Fibroblast of skin of right biceps (primary cell): ENCODE data around the gene MLN.

Experiments
- DNase-seq: peaks from one replicate; pipeline ENCODE4 v3.0.0-alpha.2; 2013

Gene MLN

DNA sequence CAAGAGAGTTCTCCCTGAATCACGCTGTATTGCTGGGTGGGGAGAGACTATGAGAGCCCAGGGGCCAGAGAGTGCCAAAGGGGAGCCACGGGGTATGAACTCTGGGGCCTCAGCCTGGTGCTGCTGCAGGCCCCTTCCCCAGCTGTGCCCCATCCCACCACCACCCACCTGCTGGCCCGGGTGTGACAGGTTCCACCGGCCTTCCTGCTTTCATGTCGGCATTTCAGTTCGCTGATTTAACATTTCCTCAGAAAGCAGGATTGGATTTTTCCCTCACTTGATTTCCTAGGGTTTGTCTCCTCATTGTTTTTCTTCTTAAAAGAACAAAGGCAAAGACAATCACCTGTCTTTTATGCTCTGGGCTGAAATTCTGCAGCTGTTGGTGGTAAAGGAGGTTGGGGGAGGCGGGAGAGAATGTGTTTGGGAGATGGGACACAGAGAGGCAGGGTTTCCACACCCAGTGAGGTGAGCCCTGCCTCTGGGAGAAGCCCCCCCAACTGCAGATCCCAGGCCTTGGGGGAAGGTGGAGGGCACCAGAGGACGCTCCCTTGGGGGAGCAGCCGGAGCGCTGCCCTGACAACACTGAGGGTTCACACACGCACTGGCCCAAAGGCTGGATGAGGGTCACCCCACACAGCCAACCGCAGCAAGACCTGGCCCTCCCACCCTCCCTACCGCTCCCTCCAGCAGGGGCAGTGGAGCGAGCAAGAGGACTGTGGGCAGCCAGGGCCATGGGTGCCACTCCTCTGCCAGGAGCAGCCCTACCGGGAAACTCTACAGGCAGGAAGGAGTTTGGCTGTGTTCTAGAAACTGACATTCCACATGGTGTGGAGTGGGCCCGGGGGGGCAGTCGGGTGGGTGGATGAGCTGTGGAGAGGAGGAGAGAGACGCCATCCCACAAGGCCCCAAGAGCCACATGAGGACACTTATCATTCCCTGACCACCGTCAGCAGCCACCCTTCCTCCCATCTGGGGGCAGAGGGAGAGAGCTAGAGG, 10.5 kb upstream of the MLN start:
- no peak for DNase-seq

- no peak for DNase-seq
Measured at GRCh38 chr6:33813246-33813904, 9.6 kb upstream of the MLN start.

DNA sequence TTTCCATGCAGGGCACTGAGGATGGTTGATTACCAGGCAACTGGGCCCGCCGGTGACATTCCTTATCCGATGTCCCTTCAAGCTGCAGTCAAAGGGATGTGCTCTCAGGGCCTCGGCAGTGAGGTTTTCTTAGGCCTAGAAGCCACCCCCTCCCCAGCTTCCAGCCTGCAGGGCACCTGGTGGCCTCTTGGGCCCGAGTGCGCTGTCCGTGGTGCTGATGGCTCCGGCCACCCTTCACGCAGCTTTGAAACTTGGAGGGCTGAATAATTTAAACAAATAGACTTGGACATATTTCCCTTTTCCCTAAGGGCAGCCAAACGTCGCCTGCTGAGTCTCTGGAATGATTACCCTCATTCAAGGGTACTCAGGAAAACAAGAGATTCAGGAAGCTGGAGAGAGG, 8.9 kb upstream of the MLN start:
- DNase-seq = peak; percentile 55

DNA sequence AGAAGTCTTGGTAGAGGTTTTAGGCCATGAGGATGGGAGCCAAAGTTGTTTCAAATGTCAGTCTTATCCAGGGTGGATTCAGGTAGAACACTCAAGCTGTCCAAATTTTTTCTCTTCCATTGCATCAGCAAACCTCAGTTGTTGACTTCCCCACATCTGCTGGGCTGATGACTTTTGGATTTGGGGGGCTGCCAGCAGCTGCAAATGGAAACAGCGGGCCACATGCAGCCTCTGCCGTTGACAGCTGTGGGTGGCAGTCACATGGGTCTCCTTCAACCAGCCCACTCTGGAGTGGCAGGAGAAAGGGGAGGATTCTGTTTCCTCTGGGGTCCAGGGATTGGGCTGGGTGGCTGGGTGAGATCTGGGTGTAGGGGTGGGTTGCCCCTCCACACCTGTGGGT, 5.8 kb upstream of the MLN start:
- no peak for DNase-seq

- DNase-seq = no peak
Measured at GRCh38 chr6:33808641-33809180, 4.9 kb upstream of the MLN start.

DNA sequence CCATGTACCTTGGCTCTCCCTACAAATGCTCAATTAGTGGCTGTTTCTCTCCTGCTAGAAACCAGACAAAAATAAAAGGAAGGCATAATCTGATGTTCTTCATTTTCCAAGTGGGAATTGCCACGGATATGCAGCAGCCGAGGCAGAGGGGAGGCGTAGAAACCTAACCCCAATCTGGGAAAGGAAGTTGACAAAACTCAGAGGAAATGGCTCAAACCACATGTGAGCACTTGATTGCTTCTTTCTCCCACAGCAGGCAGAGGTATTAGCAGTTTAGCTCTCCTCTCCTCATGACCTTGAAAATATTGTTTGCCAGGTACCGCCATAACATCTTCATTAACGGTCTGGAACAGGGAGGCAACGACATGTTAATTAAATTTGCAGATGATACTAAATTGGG, 3.8 kb upstream of the MLN start:
- DNase-seq = no peak

GRCh38 chr6:33806841-33807240, 3.0 kb upstream of the MLN start:
- DNase-seq = no peak

DNA sequence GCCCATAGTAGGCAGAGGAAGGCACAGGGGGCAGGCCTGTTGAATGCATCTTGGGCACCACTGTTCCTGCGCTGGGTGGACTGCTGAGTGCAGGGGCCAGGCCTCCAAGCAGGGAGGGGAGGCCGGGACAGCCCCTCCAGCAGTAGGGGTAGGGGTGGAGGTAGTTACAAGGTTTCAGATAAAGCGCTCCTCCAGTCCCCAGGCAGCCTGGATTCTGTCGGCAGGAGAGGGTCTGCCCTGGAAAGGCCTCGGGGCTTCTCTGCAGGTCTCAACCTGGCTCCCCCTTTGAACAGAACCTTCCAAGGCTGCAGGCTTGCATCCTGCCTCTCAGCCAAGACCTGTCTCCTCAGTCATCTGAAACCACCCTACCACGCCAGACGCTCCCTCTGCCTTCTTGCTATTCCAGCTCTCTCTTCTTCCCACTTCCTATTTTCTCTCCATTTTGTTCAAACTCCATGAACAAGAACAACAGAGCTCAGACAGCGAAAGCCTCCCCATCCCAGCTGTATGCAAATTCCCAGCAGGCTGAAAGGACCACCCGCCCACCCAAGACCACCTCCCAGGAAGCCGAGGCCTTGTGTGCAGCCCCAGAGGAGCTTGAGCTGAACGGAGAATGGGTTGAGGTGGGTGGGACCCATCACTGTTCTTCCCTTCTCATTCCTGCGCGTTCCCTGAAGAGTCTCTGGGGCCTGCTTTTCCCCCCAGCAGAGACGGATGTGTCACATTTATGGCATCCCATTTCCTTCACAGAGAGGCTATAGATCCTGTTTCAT, 1.4 kb downstream of the MLN start:
- peak; percentile 74 for DNase-seq

DNA sequence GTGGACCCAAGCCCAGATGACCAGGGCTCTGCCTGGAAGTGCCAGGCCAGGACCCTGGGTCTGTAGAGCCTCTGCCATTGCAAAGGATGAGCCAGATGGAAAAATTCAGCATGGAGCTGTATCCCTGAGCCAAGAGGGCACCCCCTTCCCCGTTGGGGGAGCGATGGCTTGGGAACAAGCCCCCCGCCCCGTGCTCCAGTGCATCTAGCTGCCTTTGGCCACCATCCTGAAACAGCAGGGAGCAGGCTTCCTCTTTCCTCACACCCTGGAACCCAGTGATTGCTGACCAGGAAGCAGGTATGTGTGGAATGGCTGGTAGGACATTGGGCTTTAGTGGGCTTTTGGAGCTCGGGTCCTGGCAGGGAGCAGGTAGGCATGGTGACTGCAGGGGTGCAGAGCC, 2.2 kb downstream of the MLN start:
- DNase-seq = no peak

DNA sequence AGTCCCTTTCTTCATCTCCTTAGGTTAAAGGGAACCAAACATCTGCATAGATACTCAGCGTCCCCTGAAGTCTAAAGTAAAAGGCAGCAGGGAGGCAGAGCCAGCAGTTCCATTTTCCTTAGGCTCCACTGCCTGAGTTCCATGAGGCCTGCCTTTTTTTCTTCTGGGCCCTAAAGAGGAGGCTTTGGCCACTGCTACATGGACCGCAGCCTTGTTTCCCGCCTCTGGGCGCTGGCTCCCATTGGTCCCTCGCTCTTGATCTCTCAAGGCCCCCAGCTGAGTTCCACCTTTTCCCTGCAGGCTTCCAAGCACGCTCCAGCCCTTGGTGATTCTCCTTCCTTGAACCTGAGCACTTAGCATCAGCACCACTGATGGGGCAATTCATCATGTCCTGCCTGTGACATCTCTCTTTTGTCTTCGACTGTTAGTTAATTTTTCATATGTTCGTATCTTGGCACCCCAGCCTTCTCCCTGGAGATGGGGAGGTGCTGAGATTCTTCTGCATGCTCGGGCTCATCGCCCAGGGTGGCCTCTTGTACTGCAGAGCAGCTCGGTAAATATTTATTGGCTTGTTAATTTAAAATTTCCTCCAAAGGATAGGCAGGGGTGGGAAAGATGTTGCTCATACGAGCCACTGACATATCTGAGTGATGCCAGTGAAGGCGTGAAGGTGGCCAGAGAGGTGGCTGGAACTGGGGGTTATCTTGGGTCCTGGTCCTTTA, 3.4 kb downstream of the MLN start:
- no peak for DNase-seq

- peak; percentile 60 for DNase-seq
Measured at GRCh38 chr6:33799454-33800113, 4.2 kb downstream of the MLN start.

GRCh38 chr6:33798343-33798848, 5.4 kb downstream of the MLN start:
- DNase-seq = no peak

GRCh38 chr6:33797626-33798342, 6.0 kb downstream of the MLN start:
- DNase-seq = no peak

GRCh38 chr6:33794910-33795623, 8.7 kb downstream of the MLN start:
- DNase-seq = no peak

DNA sequence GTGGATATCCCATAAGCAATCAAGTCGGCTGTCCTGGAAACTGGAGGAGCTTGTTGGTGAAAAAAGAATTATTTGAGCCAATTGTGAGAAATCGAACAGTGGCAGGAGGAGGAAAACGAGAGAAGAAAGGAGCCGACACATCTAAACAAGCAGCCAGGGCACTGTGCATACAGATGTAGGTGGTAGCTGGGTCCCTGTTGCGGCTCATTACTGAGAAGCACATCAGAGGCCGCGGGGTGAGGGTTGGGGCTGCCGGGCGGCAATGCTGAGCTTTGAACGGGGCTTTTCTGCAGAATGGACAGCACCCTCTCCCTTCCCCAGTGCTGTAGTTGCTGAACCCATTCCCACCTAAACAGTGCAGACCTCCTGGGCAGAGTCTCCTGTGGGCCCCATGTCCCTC, 10.8 kb downstream of the MLN start:
- DNase-seq = no peak

DNA sequence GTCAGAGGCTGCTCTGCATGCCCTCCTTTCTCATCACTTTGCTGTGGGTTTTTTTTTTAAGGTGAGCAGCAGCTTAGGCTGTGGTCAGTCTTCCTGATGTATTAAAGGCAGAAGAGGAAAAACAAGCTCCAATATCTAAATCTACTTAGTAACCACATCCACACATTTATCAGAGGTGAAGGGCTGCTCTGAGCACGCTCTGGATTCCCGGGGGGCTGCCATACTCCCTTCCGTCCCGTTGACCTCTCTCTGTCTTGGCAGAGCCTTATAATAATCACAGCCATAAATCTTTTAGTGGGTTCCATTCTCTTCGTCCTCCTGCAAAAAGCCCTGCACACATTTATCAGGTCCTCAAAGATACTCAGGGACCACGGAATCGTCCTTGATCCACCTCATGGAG, 12.2 kb downstream of the MLN start:
- DNase-seq = no peak

DNA sequence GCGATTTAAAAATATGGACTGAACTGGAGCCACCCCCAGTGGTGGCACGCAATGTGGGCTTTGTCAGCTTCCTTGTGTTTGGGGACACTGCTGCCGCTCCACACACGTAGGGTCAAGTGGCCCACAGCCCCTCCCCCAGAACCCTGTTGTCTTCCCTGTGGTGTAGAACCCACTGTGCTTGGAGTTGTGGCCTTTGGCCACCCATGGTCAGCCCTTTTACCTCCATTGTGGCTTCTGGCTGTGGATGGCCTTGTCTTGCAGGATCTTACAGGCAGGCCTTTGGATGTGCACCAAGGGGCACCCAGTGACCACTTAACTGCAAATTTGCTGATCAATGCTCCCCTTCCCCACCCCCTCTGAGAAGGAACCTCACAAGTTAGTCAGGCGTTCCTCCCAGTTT, 12.9 kb downstream of the MLN start:
- DNase-seq = no peak

DNA sequence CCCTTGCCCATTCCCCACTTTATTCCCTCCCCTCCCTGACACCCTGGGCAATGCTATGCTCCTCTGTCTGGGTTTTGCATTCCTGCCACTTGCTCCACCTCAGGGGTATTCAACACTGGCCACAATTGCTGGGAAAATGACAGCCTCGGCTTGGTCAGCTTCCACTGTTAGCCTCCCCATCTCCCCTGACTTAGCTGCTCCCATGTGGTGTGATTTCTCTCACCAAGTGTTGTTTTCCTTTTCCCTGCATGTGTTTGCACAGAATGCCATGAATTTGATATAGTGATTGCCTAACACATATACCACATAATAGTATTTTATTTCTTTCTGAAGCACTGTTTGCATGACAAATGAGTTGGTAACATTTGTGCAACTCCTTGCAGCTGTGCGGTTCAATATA, 13.4 kb downstream of the MLN start:
- DNase-seq = no peak

- no peak for DNase-seq
Measured at GRCh38 chr6:33789550-33789895, 14.3 kb downstream of the MLN start.
